ENCODE data around the gene TACC3.

TACC3 gene

GRCh38 chr4:1730532-1731135 lies 9.3 kb downstream of the TACC3 start:
- TF ChIP-seq CTCF (IDR thresholded peaks at IDR 0.05; ENCODE audit: poor library complexity, severe bottlenecking) = no peak
- Histone ChIP-seq H3K9me3 (ENCODE audit: severe bottlenecking) (no peaks in the 10 kb centered on the region), H3K27me3 (ENCODE audit: insufficient read depth, poor library complexity, severe bottlenecking) (no peaks in the 10 kb centered on the region), H3K27ac (ENCODE audit: poor library complexity, severe bottlenecking) (no peak overlapping the region), H3K4me3 (ENCODE audit: severe bottlenecking) (no peak overlapping the region), H3K4me1 (ENCODE audit: insufficient read depth, poor library complexity, severe bottlenecking) (peaks cover 26% of the 10 kb centered on the region), H3K36me3 (ENCODE audit: low read depth) (peaks cover 90% of the 10 kb centered on the region)
- ATAC-seq (ENCODE audit: low read depth) (no peak), DNase-seq (ENCODE audit: low spot score) (no peak)

GRCh38 chr4:1731180-1731579 lies 9.9 kb downstream of the TACC3 start:
- TF ChIP-seq CTCF (IDR thresholded peaks at IDR 0.05; ENCODE audit: poor library complexity, severe bottlenecking) = no peak

GRCh38 chr4:1732911-1733310 lies 11.6 kb downstream of the TACC3 start:
- peaks cover 15% of the 10 kb centered on the region for H3K9me3 ChIP-seq (ENCODE audit: severe bottlenecking)
- no peak for DNase-seq (ENCODE audit: low spot score)
- H3K36me3 ChIP-seq (ENCODE audit: low read depth) = peaks cover 96% of the 10 kb centered on the region
- peaks cover 11% of the 10 kb centered on the region for H3K4me1 ChIP-seq (ENCODE audit: insufficient read depth, poor library complexity, severe bottlenecking)
- no peak for TF ChIP-seq CTCF (IDR thresholded peaks at IDR 0.05; ENCODE audit: poor library complexity, severe bottlenecking)
- H3K4me3 ChIP-seq (ENCODE audit: severe bottlenecking) = no peak overlapping the region
- no peak overlapping the region for H3K27ac ChIP-seq (ENCODE audit: poor library complexity, severe bottlenecking)
- no peak for ATAC-seq (ENCODE audit: low read depth)
- no peaks in the 10 kb centered on the region for H3K27me3 ChIP-seq (ENCODE audit: insufficient read depth, poor library complexity, severe bottlenecking)

More at GRCh38 chr4:1731180-1731579, 9.9 kb downstream of the TACC3 start:
- peaks cover 26% of the 10 kb centered on the region for H3K4me1 ChIP-seq (ENCODE audit: insufficient read depth, poor library complexity, severe bottlenecking)
- ATAC-seq (ENCODE audit: low read depth) (0 out of 3 replicates have a peak, but pooled peaks have one; percentile 3), DNase-seq (ENCODE audit: low spot score) (peak; percentile 55)
- H3K36me3 ChIP-seq (ENCODE audit: low read depth) = peaks cover 90% of the 10 kb centered on the region
- H3K9me3 ChIP-seq (ENCODE audit: severe bottlenecking) = no peaks in the 10 kb centered on the region
- H3K27me3 ChIP-seq (ENCODE audit: insufficient read depth, poor library complexity, severe bottlenecking) = no peaks in the 10 kb centered on the region
- no peak overlapping the region for H3K27ac ChIP-seq (ENCODE audit: poor library complexity, severe bottlenecking)
- H3K4me3 ChIP-seq (ENCODE audit: severe bottlenecking) = no peak overlapping the region

- no peak for TF ChIP-seq CTCF (IDR thresholded peaks at IDR 0.05; ENCODE audit: poor library complexity, severe bottlenecking)
- Histone ChIP-seq H3K9me3 (ENCODE audit: severe bottlenecking) (peaks cover 25% of the 10 kb centered on the region), H3K36me3 (ENCODE audit: low read depth) (peaks cover 95% of the 10 kb centered on the region), H3K27ac (ENCODE audit: poor library complexity, severe bottlenecking) (no peak overlapping the region), H3K4me3 (ENCODE audit: severe bottlenecking) (no peak overlapping the region), H3K4me1 (ENCODE audit: insufficient read depth, poor library complexity, severe bottlenecking) (no peaks in the 10 kb centered on the region), H3K27me3 (ENCODE audit: insufficient read depth, poor library complexity, severe bottlenecking) (no peaks in the 10 kb centered on the region)
- ATAC-seq (ENCODE audit: low read depth) = no peak
- DNase-seq (ENCODE audit: low spot score) = no peak
These were observed 13.9 kb downstream of the TACC3 start for GRCh38 chr4:1735215-1735614.

GRCh38 chr4:1736812-1737211 lies 15.5 kb downstream of the TACC3 start:
- peaks cover 25% of the 10 kb centered on the region for H3K9me3 ChIP-seq (ENCODE audit: severe bottlenecking)
- H3K4me1 ChIP-seq (ENCODE audit: insufficient read depth, poor library complexity, severe bottlenecking) = no peaks in the 10 kb centered on the region
- ATAC-seq (ENCODE audit: low read depth) = no peak
- no peak for DNase-seq (ENCODE audit: low spot score)
- H3K27me3 ChIP-seq (ENCODE audit: insufficient read depth, poor library complexity, severe bottlenecking) = no peaks in the 10 kb centered on the region
- H3K4me3 ChIP-seq (ENCODE audit: severe bottlenecking) = no peak overlapping the region
- peaks cover 95% of the 10 kb centered on the region for H3K36me3 ChIP-seq (ENCODE audit: low read depth)
- no peak for TF ChIP-seq CTCF (IDR thresholded peaks at IDR 0.05; ENCODE audit: poor library complexity, severe bottlenecking)
- no peak overlapping the region for H3K27ac ChIP-seq (ENCODE audit: poor library complexity, severe bottlenecking)

Data from RWPE2 (cell line).